CD4-positive, alpha-beta T cell treated with Interleukin-2 at 100 ng/mL for 4 hours (primary cell): ENCODE results near the gene SLC24A3.

Source experiments
- DNase-seq: peaks from one replicate; pipeline ENCODE4 v3.0.0-alpha.2; 2020; ENCODE audit warnings: low spot score

Gene SLC24A3

DNA sequence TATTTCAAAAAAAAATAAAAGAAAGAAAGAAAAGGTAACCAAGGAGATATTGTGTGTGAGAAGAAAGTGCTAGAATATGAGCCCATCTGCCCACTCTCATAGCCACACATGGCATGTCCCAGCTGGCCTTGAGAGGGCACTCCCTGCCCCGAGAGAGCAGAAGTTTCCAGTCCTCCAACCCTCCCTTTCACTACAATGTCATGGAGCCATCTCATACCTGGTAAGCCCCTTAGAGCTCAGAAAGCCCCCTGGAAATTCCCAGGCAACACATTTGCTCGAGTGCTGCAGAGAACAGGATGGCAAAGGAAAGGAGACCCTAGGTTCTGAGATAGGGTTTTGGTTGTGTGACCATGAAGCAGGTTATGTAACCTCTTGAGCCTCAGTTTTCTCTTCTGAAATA, 469.8 kb downstream of the SLC24A3 start:
- no peak for DNase-seq

DNA sequence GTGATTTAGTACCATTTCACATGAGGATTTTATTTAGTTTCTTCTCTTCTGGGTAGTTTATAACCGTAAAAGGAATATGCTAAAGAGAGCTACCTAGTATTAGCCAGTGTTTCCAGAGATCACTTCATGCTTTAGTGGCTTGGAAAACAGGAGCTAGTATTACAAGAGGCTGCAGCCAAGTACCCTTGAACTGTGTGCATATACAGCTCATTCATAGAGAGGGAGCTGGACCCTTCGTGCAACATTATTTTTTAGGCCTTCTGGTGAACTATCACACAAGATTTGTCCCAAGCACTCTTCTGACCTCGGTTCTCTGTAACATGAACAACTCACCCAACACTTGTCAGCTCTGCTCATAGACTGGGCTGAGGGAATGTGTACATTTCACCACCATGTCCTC, 470.7 kb downstream of the SLC24A3 start:
- DNase-seq = no peak

DNA sequence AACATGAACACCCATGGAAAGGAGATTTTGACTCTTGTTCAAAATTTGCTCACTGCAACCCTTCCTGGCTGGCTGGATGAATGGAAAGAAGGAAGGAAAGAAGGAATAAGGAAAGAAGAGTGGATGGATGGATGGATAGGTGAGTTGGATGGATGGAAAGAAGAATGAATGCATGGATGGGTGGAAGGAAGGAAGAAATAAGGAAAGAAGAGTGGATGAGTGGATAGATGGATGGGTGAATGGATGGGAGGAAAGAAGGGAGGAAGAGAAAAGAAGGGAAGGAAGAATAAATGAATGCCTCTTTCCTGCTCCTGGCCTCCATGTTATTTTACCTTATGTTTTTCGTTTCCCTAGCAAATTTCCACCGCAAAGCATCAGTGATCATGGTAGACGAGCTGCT, 471.4 kb downstream of the SLC24A3 start:
- DNase-seq = no peak

DNA sequence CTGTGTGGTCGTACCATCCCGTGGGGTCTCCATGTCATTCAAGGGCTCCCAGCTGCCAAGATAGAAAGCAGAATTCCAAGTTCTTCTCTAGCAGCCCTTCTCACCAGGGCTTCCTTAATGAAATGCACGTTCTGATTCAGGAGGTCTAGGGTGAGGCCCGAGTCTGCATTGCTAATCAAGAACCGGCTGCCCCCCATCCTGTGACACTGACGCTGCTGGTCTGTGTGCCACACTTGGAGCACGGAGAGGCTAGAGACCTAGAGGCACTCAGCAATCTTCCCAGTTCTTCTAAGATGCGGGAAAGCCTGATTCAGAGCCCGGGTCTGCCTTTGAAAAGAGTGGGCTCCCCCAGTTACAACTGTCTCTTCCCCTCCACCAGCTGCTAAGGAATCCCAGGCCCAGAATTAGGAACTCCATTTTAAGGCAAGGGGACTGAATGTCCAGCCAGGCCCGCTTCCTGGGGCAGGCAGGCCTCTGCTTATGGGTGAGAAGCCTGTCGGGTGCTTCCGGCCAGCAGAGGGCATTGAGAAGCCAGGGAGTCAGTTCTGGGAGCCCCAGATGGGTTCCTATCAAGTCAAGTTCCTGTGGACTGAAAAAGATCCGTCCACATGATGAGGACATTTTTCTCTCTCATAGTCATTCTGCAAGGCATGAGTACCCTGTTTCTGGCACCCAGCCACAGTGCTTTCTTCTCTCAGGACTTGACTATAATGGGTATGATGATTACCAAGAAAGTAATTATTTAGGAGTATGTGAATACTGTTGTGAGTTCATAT, 475.8 kb downstream of the SLC24A3 start:
- DNase-seq = no peak

DNA sequence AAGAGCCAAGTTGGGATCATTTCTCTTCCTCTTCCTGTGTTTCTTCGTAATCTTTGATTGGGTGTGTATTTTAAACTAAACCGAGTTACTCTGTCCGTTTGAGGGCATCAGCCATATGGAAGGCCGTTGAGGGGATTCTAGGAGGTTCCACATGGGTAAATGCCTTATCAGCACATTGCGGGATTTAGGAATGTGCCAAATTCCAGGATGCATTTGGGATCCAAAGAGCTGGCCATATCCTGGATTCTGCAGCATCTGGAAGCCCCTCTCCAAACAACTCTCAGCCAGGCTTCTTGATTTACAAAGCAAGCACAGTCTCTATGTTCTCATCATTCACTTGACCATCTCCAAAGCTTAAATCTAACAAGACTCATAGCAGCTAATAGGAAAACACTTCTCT, 478.0 kb downstream of the SLC24A3 start:
- DNase-seq = no peak

DNA sequence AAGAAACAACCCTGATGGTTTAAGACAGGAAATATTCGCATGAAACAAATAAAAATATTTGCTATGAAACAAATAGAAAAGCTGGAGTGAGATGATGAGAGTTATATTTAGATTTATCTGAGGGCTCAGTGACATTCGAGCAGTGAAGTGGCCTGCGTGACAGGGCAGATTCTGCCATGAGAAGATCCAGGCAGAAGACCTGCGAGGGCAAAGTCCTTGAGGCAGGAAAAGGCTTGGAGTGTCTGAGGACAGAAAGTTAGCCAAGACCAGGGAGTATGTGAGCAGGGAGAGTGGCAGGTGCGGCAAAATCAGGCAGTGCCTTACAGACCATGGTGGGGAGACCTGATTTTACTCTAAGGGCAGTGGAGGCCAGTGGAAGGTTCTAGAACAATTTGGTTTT, 478.7 kb downstream of the SLC24A3 start:
- DNase-seq = no peak

DNA sequence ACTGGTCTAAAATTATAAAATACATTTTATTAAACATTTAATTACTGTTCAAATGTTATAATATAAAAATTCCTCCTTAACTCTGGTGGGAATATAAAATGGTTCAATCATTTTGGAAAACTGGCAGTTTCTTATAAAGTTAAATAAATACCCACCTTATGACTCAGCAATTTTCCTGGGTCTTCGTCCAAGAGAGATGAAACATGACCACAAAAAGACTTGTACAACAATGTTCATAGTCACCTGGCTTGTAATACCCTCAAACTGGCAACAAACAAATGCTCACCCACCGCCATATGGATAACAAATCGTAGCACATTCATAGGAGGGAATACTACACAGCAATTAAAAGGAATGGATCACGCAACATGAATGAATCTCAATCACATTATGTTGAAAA, 479.7 kb downstream of the SLC24A3 start:
- DNase-seq = no peak

DNA sequence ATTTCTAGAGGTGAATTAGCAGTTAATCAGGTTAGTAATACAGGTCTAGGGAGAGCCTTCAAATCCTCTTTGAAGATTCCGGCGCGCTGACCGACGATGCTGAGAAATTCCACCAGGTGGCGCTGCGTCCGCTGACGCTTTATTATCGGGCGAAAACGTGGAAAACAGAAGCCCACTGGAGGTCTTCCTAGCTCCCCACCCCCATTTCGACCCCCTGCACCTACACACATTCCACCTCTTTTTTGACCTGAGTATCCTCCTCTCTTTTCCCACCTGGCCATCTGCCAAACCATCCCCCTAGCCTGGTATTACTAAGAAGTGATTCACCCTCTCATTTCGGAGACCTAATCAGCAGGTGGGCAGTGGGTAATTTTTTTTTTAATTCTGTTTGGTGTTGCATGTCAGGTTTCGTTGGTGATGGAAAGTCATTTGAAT, 480.3 kb downstream of the SLC24A3 start:
- peak; percentile 38 for DNase-seq

DNA sequence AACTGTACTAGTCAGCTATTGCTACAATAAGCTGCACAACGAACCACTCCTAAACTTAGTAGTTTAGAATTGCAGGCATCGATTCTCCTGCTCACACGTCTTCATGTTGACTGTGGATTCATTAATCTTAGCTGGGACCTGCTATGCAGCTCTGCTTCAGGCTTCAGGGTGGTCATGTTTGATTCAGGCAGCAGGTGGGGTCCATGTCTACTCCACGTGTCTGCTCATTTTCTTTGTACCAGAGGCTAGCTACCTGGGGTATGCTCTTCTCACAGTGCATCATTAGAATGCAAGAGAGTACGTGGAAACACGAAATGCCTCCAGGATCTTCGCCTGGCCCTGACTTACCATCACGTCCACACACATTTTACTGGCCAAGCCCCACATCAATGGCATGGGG, 481.1 kb downstream of the SLC24A3 start:
- DNase-seq = no peak

DNA sequence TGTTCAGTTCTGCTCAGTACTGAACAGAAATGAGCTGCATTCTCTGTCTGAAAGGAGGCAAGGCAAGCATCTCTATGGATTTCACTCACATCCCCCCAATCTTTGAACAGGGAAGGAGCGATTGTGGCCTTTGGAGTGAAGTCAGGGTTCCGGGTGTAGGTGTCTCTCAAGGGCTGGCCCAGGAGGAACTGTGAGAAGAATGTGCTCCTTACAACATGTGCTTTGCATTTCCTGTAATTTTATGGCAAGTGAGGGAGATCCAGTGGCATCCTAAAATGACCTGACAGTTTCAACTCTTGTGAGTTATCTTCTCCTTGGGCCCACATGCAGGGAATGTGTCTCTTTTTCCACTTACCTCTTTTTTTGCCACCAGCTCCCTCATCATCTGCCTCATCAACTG, 482.6 kb downstream of the SLC24A3 start:
- DNase-seq = no peak

DNA sequence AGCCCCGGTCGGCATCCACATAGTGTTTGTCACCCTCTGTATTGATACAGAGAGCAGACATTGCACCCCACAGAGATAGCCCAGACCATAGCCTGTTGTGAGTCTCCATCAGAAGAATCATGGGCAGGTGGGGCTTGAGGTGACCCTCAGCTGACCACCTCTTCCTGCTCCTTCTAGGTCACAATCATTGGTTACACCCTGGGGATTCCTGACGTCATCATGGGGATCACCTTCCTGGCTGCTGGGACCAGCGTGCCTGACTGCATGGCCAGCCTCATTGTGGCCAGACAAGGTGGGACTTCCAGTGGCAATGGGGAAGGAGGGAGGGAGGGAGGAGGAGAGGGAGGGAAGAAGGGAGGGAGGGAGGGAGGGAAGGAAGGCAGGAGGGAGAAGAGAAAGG, 484.2 kb downstream of the SLC24A3 start:
- no peak for DNase-seq

DNA sequence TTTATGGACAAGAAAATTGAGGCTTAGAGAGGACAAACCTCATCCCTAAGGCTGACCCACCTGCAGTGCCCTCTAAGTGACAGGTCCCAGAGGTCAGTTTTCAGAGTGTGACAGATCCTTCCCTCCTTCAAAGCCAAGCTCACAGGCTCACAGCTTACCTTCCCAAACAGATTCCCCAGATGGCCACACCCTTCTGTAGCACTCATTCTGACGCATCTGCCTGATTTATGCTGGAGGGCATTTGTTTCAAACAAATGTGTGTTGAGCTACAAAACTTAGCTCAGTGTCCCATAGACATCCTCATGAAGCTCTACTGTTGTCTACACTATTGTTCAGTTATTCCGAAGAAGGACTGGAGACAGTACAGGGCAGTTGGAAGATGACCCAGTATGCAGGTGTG, 485.0 kb downstream of the SLC24A3 start:
- DNase-seq = no peak

DNA sequence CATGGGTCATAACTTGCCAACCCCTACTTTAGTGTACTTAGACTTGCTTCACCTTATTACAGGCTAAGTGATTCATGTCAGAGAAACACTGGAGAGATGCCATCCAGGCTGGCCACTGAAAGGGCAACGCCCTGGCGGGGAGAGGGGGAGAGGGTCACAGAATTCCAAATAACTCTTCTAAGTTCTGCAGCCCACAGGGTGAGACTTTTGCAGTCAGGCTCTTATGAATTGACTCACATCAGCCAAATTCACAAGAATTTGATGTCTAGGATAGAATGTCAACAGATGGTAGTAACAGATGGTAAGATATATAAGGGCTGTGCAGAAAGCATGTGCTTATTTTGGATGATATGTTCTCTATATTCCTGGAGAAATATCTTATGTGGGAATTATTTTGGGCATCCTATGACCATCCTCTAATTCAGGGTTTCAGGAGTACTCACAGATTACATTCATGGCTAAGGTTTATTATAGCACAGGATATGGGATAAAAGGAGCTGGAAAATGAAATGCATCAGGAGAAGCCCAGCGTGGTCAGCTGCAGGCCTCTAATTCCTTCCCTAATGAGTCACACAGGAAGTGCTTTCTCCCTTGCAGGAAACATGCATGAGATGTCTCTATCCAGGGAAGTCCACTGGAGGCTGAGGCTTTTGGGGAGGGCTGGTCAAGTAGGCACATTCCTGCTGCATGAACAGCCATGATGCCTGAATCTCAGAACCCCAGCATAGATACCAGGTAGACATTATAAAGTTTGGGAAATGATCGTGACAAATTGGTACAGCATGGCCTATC, 486.9 kb downstream of the SLC24A3 start:
- DNase-seq = no peak

DNA sequence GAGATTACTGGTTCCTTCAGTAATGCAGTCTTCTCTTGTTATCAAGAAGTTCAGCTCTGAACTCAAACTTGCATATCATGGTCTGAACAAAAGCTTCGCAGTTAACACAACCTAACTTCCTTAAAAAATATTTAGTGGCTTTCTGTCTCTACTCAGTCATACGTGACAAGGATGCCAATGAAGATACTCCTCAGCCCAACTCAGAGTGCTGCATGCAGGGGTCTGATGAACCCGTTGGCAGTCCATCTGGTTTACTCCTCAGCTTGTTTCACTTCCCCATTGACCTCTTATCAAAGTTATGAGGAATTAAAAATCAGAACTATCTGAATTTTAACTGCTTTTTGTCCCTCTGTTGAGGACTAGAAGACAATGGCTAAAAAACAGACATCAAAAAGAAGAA, 489.0 kb downstream of the SLC24A3 start:
- DNase-seq = no peak

DNA sequence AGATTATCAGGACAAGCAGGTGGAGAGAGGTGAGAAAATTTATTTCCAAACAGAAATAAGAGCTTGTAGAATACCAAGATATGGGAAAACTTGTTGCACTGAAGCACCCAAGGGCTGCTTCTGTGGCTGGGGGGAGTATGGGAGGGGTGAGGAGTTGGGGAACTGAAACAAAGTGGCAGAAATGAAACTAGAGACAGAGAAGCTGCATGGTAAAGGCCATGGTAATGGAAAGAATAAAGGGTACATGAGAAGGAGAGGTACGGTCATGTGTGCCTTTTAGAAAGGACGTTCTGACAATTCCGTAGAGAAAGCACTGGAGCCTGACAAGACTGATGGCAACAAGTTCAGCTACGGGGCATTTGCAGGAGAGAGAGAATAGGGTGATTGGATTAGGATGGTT, 494.0 kb downstream of the SLC24A3 start:
- DNase-seq = no peak

DNA sequence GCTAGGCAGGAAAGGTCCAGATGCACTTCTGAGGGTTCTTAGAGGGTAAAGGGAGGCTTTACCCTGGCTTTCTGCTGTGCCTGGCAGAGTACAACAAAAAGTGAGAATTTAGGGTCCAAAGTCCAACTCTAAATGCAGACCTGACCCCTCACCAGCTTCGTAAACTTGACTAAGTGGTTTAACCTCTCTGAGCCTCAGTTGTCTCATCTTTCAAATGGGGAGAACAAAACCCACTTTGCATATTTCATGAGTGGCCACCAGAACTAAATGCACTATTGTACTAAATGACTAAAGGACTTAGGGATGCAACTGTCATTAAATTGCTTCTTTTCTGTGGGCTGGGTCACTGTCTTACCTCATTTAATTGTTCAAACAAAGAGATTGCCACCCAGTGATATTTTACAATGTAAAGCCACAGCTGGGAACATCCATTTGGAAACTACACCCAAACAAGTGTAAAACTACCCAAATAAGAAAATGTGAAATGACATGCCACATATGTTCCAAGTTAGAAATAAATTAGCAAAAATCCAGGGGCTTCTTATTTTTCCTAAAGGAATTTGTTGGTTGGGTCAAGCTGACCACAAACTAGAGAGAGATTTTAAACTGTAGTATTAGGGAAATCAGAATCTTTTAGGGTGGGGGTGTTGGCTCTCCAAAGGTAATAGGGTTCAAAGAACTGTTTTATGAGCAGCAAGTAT, 497.3 kb downstream of the SLC24A3 start:
- no peak for DNase-seq

DNA sequence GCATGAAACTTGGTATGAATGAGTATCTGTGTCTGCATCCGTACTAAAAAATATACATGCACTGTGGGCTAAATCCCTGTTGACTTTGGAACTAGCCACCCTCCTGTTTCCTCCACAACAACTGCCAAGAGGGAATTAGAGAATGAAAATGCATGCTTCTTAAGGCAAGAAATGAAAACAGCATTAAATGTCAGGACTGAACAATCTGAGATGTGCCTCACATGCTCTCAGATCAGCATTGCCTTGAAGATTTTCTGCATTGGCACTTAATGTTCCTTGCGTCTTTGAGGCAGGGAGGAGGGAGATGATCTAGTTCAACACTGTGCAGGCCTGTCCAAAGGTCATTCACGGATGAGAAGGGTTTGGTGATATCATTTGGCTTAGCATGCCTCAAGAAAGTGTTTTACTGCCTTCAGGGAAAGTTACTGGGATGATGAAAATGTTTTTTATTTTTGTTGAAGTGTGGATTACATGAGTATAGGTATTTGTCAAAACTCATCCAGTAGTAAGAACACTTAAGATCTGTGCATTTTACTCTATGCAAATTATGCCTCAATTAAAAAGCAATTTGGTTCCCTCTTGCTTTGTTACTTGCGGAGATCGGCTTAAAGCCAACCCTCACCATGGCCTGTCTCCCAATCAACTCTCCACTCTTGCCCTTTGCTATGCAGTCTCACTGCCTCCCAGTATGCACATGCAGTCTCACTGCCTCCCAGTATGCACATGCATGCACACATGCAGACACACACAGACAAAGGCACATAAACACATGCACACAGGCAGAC, 498.1 kb downstream of the SLC24A3 start:
- no peak for DNase-seq

DNA sequence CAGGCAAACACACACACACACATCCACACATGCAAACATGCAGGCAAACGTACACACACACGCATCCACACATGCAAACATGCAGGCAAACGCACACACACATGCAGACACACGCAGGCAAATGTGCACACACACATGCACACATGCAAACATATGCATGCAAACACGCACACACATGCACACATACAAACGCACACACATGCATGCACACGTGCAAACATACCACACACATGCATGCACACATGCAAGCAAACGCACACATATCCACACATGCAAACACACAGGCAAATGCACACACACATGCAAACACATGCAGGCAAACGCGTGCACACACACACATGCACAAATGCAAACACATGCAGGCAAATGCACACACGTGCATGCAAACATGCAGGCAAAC, 498.7 kb downstream of the SLC24A3 start:
- no peak for DNase-seq

DNA sequence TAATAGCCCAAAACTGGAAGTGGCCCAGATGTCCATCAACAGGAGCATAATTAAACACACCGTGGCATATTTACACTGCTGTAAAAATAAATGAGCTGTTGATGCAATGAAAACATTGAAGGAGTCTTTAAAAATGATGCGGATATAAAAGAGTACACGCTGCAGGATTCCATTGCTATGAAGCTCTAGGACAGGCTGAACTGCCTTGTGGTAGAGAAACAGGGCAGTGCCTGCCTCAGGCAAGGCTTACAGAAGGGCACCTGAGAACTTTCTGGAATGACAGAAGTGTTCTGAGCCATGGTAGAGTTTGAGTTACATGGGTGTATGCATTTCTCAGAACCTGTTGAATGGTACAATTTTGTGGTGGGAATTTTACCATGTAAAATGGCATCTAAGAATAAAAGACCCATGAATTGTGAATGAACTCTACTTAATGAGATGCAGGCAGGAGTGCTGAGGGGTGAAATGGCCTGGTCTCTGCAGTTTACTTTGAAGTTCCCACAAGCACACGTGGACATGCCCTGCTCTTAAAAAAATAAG, 500.3 kb downstream of the SLC24A3 start:
- DNase-seq = no peak

DNA sequence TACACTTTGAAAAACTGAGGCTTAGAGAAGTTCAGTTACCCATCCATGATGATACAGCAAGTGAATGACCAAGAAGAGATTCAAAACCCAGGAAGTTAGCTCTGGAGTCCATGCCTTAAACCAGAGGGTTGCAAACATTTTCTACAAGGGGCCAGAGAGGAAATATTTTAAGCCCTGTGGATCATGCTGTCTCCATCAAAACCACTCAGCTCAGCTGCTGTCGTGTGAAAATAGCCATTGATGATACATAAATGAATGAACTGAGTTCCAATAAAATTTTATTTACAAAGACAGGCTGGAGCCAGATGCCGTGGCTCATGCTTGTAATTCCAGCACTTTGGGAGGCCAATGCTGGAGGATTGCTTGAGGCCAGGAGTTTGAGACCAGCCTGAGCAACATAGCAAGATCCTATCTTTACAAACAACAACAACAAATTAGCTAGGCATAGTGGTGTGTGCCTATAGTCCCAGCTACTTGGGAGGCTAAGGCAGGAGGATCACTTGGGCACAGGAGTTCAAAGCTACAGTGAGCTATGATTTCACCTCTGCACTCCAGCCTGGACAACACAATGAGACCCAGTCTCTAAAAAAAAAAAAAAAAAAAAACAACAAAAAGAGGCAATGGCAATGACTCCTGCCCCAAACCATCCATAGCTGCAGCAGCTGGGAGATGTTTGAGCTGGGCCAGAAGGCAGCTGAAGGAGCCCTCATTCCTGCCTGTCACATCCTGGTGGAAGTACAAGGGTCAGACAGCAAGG, 501.6 kb downstream of the SLC24A3 start:
- DNase-seq = no peak

DNA sequence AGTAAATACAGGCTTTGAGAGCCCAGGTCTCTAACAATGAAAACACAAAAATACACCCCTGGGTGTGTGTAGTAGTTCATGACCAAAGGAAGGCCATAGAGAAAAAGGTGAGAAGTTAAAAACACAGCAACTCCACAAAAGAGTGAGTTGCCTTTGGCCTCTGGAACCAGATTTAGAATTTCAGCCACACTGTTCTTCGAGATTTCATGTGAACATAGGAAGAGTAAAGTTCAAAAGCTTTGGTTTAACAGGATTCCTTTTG, 502.1 kb downstream of the SLC24A3 start:
- DNase-seq = no peak
